Measurements from ENCODE around the gene PRRT3. TPM values are rescaled to one million over a fixed set of nuclear protein-coding genes. Genes with fewer than 3 reads are reported as not detected.
A peak's percentile ranks its signal among the peaks of the same experiment; 100 is the strongest.

Gene PRRT3
- total RNA-seq, 1 experiment from 2014 or later, result 0.90 TPM

GRCh38 chr3:9932843-9933560 lies 19.2 kb downstream of the PRRT3 start:
- peak; percentile 48 to 70 for DNase-seq
- TSS peak; percentile 53 for BruUV-seq (replicated peaks)
- intact Hi-C loops (cut with micrococcal nuclease; ENCODE audit: unreplicated experiment), result loop anchor here (1.0 to 2.0 kb wide), 3 partner anchors 16 to 140 kb away; partner anchors contain the start of genes ARPC4, IL17RC and TADA3
- Histone ChIP-seq H3K4me1 (replicated peaks; ENCODE audit: insufficient read depth) (peaks cover 23% of the 10 kb centered on the region), H3K27ac (peak overlapping the region; percentile 89), H3K4me2 (peak overlapping the region; percentile 99), H3F3A (ENCODE audit: insufficient read depth, low read depth) (peaks cover 17% of the 10 kb centered on the region; the same call in 1 of the 2 replicates), H3K4me3 (peak overlapping the region; percentile 72), H3K27me3 (ENCODE audit: insufficient read depth, low read depth) (no peaks in the 10 kb centered on the region), H2AFZ (peak overlapping the region; percentile 90), H3K9me3 (ENCODE audit: insufficient read depth, low read depth) (no peaks in the 10 kb centered on the region), H3K9me2 (ENCODE audit: insufficient read depth) (no peaks in the 10 kb centered on the region), H3K79me2 (ENCODE audit: low read depth) (peaks cover 15% of the 10 kb centered on the region), H3K36me3 (ENCODE audit: low read depth) (peaks cover 18% of the 10 kb centered on the region), H4K20me1 (ENCODE audit: insufficient read depth) (no peaks in the 10 kb centered on the region)
- CTCF ChIA-PET, result interaction anchor here (0.6 to 1.1 kb wide), 18 partner anchors 9 to 580 kb away, joined by 3 to 18 read pairs (median 6); partner anchors contain the start of gene RPUSD3
- POLR2A ChIA-PET (ENCODE audit: unreplicated experiment), result interaction anchor here (0.5 to 0.8 kb wide), 5 partner anchors 16 to 293 kb away, joined by 3 to 15 read pairs (median 5); partner anchors contain the start of genes ARPC4 and IL17RC
- TF ChIP-seq EZH2 (IDR thresholded peaks at IDR 0.05; ENCODE audit: low read depth), result no peak
- TF ChIP-seq, protein P1, sequence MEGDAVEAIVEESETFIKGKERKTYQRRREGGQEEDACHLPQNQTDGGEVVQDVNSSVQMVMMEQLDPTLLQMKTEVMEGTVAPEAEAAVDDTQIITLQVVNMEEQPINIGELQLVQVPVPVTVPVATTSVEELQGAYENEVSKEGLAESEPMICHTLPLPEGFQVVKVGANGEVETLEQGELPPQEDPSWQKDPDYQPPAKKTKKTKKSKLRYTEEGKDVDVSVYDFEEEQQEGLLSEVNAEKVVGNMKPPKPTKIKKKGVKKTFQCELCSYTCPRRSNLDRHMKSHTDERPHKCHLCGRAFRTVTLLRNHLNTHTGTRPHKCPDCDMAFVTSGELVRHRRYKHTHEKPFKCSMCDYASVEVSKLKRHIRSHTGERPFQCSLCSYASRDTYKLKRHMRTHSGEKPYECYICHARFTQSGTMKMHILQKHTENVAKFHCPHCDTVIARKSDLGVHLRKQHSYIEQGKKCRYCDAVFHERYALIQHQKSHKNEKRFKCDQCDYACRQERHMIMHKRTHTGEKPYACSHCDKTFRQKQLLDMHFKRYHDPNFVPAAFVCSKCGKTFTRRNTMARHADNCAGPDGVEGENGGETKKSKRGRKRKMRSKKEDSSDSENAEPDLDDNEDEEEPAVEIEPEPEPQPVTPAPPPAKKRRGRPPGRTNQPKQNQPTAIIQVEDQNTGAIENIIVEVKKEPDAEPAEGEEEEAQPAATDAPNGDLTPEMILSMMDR (conservative IDR thresholded peaks at IDR 0.05), result peak; percentile 79

- Histone ChIP-seq H3K36me3 (ENCODE audit: low read depth) (peaks cover 17% of the 10 kb centered on the region), H3K79me2 (ENCODE audit: low read depth) (peaks cover 15% of the 10 kb centered on the region), H3K4me3 (peak overlapping the region; percentile 72), H3K27me3 (ENCODE audit: insufficient read depth, low read depth) (no peaks in the 10 kb centered on the region), H2AFZ (peak overlapping the region; percentile 90), H4K20me1 (ENCODE audit: insufficient read depth) (no peaks in the 10 kb centered on the region), H3K4me1 (replicated peaks; ENCODE audit: insufficient read depth) (peaks cover 23% of the 10 kb centered on the region), H3K9me2 (ENCODE audit: insufficient read depth) (no peaks in the 10 kb centered on the region), H3K9me3 (ENCODE audit: insufficient read depth, low read depth) (no peaks in the 10 kb centered on the region), H3K27ac (peak overlapping the region; percentile 89), H3K4me2 (peak overlapping the region; percentile 99), H3F3A (ENCODE audit: insufficient read depth, low read depth) (peaks cover 16% of the 10 kb centered on the region; the same call in 1 of the 2 replicates)
- TF ChIP-seq EZH2 (IDR thresholded peaks at IDR 0.05; ENCODE audit: low read depth), result no peak
- TF ChIP-seq, protein P1 (conservative IDR thresholded peaks at IDR 0.05), result no peak
- no TSS peak for BruUV-seq (replicated peaks)
- ChIA-PET CTCF (interaction anchor here (0.6 to 1.1 kb wide), 17 partner anchors 8 to 579 kb away, joined by 3 to 18 read pairs (median 6); partner anchors contain the start of gene RPUSD3), POLR2A (ENCODE audit: unreplicated experiment) (interaction anchor here (0.6 kb wide), 2 partner anchors 30 to 139 kb away, joined by 4 to 8 read pairs; partner anchors contain the start of gene ARPC4)
- no peak for DNase-seq
- intact Hi-C loops (cut with micrococcal nuclease; ENCODE audit: unreplicated experiment), result loop anchor here (2.0 kb wide), 2 partner anchors 84 to 140 kb away; partner anchors contain the start of genes ARPC4 and TADA3
Observed at GRCh38 chr3:9932535-9932842, 19.7 kb downstream of the PRRT3 start.

- Histone ChIP-seq H3K9me2 (ENCODE audit: insufficient read depth) (no peaks in the 10 kb centered on the region), H3K27me3 (ENCODE audit: insufficient read depth, low read depth) (no peaks in the 10 kb centered on the region), H3K9me3 (ENCODE audit: insufficient read depth, low read depth) (no peaks in the 10 kb centered on the region), H2AFZ (no peak overlapping the region), H3K4me1 (replicated peaks; ENCODE audit: insufficient read depth) (peaks cover 23% of the 10 kb centered on the region), H4K20me1 (ENCODE audit: insufficient read depth) (no peaks in the 10 kb centered on the region), H3K4me3 (no peak overlapping the region), H3K27ac (no peak overlapping the region), H3F3A (ENCODE audit: insufficient read depth, low read depth) (peaks cover 11% of the 10 kb centered on the region; the same call in 1 of the 2 replicates), H3K79me2 (ENCODE audit: low read depth) (peaks cover 15% of the 10 kb centered on the region), H3K36me3 (ENCODE audit: low read depth) (peaks cover 7% of the 10 kb centered on the region), H3K4me2 (no peak overlapping the region)
- intact Hi-C loops (cut with micrococcal nuclease; ENCODE audit: unreplicated experiment), result no loop called here
- BruUV-seq (replicated peaks), result no TSS peak
- no peak for DNase-seq
- ChIA-PET CTCF (interaction anchor here (0.6 to 0.7 kb wide), 4 partner anchors 10 to 264 kb away, joined by 3 to 14 read pairs (median 7); no protein-coding TSS in a partner anchor), POLR2A (ENCODE audit: unreplicated experiment) (no interaction called here)
- TF ChIP-seq, protein P1 (conservative IDR thresholded peaks at IDR 0.05), result peak; percentile 32; the same call in 1 of the 2 replicates
- TF ChIP-seq EZH2 (IDR thresholded peaks at IDR 0.05; ENCODE audit: low read depth), result no peak
Observed at GRCh38 chr3:9930804-9931418, 21.3 kb downstream of the PRRT3 start.

Measured in PC-9 (cell line).